OCI-LY7 (cell line): Measurements from ENCODE around the gene NPLOC4.

ENCODE experiments used
- CTCF ChIP-seq: fragments of 200-600 bp; sonication (generic); conservative IDR thresholded peaks from 2 replicates; pipeline ENCODE4 v1.5.1; 2014; ENCODE audit warnings: mild to moderate bottlenecking, antibody characterized with exemption, low read length, moderate library complexity, mixed read lengths
- EZH2phosphoT487 ChIP-seq: fragments of 200-600 bp; sonication (generic); IDR thresholded peaks from 2 replicates; pipeline ENCODE4 v1.6.1; 2018; ENCODE audit warnings: low read depth, borderline replicate concordance, mild to moderate bottlenecking, mixed run types, antibody characterized with exemption, low read length, moderate library complexity, mixed read lengths

- no peak for TF ChIP-seq CTCF
- TF ChIP-seq EZH2phosphoT487, result no peak
These were observed 35.6 kb upstream of the NPLOC4 start for GRCh38 chr17:81672504-81672903.
